ENCODE results near the gene EPS8.
A peak's percentile ranks its signal among the peaks of the same experiment; 100 is the strongest.

Gene EPS8

GRCh38 chr12:15789220-15790171 is at the start of gene EPS8:
Gene EPS8, minus strand, starts transcription at chr12:15789388. Its CDS starts 106,437 bp downstream, at chr12:15682951.
- DNase-seq, result peak; percentile 91 to 93

GRCh38 chr12:15837141-15837790 is 48.1 kb upstream of the EPS8 start:
- DNase-seq, result no peak

GRCh38 chr12:15834575-15834974 is 45.4 kb upstream of the EPS8 start:
- no peak for DNase-seq

- DNase-seq, result no peak
These were observed 42.3 kb upstream of the EPS8 start for GRCh38 chr12:15831315-15831978.

GRCh38 chr12:15830538-15830937 is 41.4 kb upstream of the EPS8 start:
- no peak for DNase-seq

- DNase-seq, result no peak
These were observed 40.8 kb upstream of the EPS8 start for GRCh38 chr12:15829949-15830348.

GRCh38 chr12:15829255-15829654 is 40.1 kb upstream of the EPS8 start:
- no peak for DNase-seq

- DNase-seq, result no peak
These were observed 37.9 kb upstream of the EPS8 start for GRCh38 chr12:15827136-15827535.

- no peak for DNase-seq
These were observed 35.3 kb upstream of the EPS8 start for GRCh38 chr12:15824516-15824915.

- DNase-seq, result no peak
These were observed 34.4 kb upstream of the EPS8 start for GRCh38 chr12:15823360-15824128.

- no peak for DNase-seq
These were observed 30.7 kb upstream of the EPS8 start for GRCh38 chr12:15819644-15820437.

- DNase-seq, result no peak
These were observed 29.2 kb upstream of the EPS8 start for GRCh38 chr12:15818418-15818817.

- DNase-seq, result no peak
These were observed 26.5 kb upstream of the EPS8 start for GRCh38 chr12:15815730-15816129.

GRCh38 chr12:15811214-15812127 is 22.3 kb upstream of the EPS8 start:
- no peak for DNase-seq

GRCh38 chr12:15808652-15809051 is 19.5 kb upstream of the EPS8 start:
- no peak for DNase-seq

GRCh38 chr12:15808250-15808649 is 19.1 kb upstream of the EPS8 start:
- DNase-seq, result no peak

GRCh38 chr12:15806826-15807225 is 17.6 kb upstream of the EPS8 start:
- no peak for DNase-seq

- no peak for DNase-seq
These were observed 12.9 kb upstream of the EPS8 start for GRCh38 chr12:15801770-15802744.

- DNase-seq, result no peak
These were observed 11.1 kb upstream of the EPS8 start for GRCh38 chr12:15800278-15800677.

- no peak for DNase-seq
These were observed 8.6 kb upstream of the EPS8 start for GRCh38 chr12:15797818-15798217.
